ENCODE data around the gene VPS41. TPM values are rescaled to one million over a fixed set of nuclear protein-coding genes. Genes with fewer than 3 reads are reported as not detected.

The VPS41 gene
- total RNA-seq, 1 donor from 2014 or later: 56.2 TPM

GRCh38 chr7:38942431-38943051 lies 33.5 kb upstream of the VPS41 start:
- H3K27me3 ChIP-seq (ENCODE audit: control insufficient read depth, insufficient read depth, low read length): no peaks in the 10 kb centered on the region
- no peak overlapping the region for H3K4me3 ChIP-seq (ENCODE audit: low read depth, low read length)
- no peak for DNase-seq (ENCODE audit: low read depth)
- H3K36me3 ChIP-seq (ENCODE audit: control insufficient read depth, insufficient read depth, low read length): no peaks in the 10 kb centered on the region
- TF ChIP-seq CTCF (IDR thresholded peaks at IDR 0.05; ENCODE audit: insufficient read depth, low read length, poor library complexity, severe bottlenecking): no peak

- H3K4me3 ChIP-seq (ENCODE audit: low read depth, low read length): no peak overlapping the region
- no peaks in the 10 kb centered on the region for H3K36me3 ChIP-seq (ENCODE audit: control insufficient read depth, insufficient read depth, low read length)
- DNase-seq (ENCODE audit: low read depth): no peak
- TF ChIP-seq CTCF (IDR thresholded peaks at IDR 0.05; ENCODE audit: insufficient read depth, low read length, poor library complexity, severe bottlenecking): no peak
- H3K27me3 ChIP-seq (ENCODE audit: control insufficient read depth, insufficient read depth, low read length): no peaks in the 10 kb centered on the region
These were observed 31.8 kb upstream of the VPS41 start for GRCh38 chr7:38940774-38941173.

GRCh38 chr7:38938589-38938988 lies 29.6 kb upstream of the VPS41 start:
- no peaks in the 10 kb centered on the region for H3K27me3 ChIP-seq (ENCODE audit: control insufficient read depth, insufficient read depth, low read length)

GRCh38 chr7:38938001-38938485 lies 29.1 kb upstream of the VPS41 start:
- no peak for DNase-seq (ENCODE audit: low read depth)
- no peaks in the 10 kb centered on the region for H3K36me3 ChIP-seq (ENCODE audit: control insufficient read depth, insufficient read depth, low read length)
- TF ChIP-seq CTCF (IDR thresholded peaks at IDR 0.05; ENCODE audit: insufficient read depth, low read length, poor library complexity, severe bottlenecking): no peak
- no peaks in the 10 kb centered on the region for H3K27me3 ChIP-seq (ENCODE audit: control insufficient read depth, insufficient read depth, low read length)
- H3K4me3 ChIP-seq (ENCODE audit: low read depth, low read length): no peak overlapping the region

More at GRCh38 chr7:38938589-38938988, 29.6 kb upstream of the VPS41 start:
- DNase-seq (ENCODE audit: low read depth): no peak
- Histone ChIP-seq H3K4me3 (ENCODE audit: low read depth, low read length) (no peak overlapping the region), H3K36me3 (ENCODE audit: control insufficient read depth, insufficient read depth, low read length) (no peaks in the 10 kb centered on the region)
- no peak for TF ChIP-seq CTCF (IDR thresholded peaks at IDR 0.05; ENCODE audit: insufficient read depth, low read length, poor library complexity, severe bottlenecking)

DNA sequence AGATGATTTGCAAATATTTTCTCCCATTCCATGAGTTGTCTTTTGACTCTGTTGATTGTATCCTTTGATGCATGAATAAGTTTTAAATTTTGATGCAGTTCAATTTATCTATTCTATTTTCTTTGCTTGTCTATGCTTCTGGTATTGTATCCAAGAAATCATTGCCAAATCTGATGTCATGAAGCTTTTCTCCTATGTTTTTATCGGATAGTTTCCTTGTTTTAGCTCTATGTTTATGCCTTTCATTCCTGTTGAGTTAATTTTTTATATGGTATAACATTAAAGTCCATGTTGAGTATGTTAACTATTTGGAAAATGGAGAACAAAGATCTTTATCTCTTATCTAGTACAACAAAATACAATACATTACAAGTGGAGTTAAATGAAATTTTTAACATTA lies 27.6 kb upstream of the VPS41 start:
- DNase-seq (ENCODE audit: low read depth): no peak
- H3K27me3 ChIP-seq (ENCODE audit: control insufficient read depth, insufficient read depth, low read length): no peaks in the 10 kb centered on the region
- no peaks in the 10 kb centered on the region for H3K36me3 ChIP-seq (ENCODE audit: control insufficient read depth, insufficient read depth, low read length)
- no peak for TF ChIP-seq CTCF (IDR thresholded peaks at IDR 0.05; ENCODE audit: insufficient read depth, low read length, poor library complexity, severe bottlenecking)
- H3K4me3 ChIP-seq (ENCODE audit: low read depth, low read length): no peak overlapping the region

DNA sequence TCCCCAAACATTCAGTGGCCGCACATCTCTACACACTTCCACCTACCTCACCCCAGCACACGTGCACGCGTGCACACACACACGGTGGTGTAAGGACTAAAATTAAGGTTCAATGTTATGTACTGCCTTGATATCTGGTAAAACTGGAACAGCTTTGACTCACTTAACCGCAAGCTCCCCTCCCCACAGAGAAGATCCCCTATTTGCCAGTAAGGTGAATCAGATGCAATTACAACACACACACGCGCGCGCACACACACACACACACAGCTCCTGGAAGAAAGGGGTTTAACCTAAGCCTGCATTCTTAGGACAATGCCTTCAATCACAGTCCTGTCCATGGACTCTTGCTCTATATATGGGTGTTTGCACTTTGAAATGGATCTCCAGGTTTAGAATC lies 25.5 kb upstream of the VPS41 start:
- no peaks in the 10 kb centered on the region for H3K27me3 ChIP-seq (ENCODE audit: control insufficient read depth, insufficient read depth, low read length)
- no peak for DNase-seq (ENCODE audit: low read depth)
- H3K4me3 ChIP-seq (ENCODE audit: low read depth, low read length): no peak overlapping the region
- H3K36me3 ChIP-seq (ENCODE audit: control insufficient read depth, insufficient read depth, low read length): no peaks in the 10 kb centered on the region
- TF ChIP-seq CTCF (IDR thresholded peaks at IDR 0.05; ENCODE audit: insufficient read depth, low read length, poor library complexity, severe bottlenecking): no peak
